Fibroblast of lung (primary cell): Measurements from ENCODE around the gene KRT7.

Experiments
- EZH2 ChIP-seq: IDR thresholded peaks from 2 replicates; pipeline ENCODE4 v1.5.1; 2012; ENCODE audit warnings: low read length, control low read depth, mild to moderate bottlenecking; ENCODE audit errors: missing control alignments
- TF ChIP-seq, protein P1 (sequence below), 2 donors: IDR thresholded peaks in 1 of 2; conservative IDR thresholded peaks in 1 of 2; 1 replicate in 1 of 2; 2 replicates in 1 of 2; pipeline ENCODE4 v1.5.1; 2011 to 2012; ENCODE audit warnings: low read length in 2 of 2, control low read depth in 1 of 2, inconsistent platforms in 1 of 2, low read depth in 1 of 2, mild to moderate bottlenecking in 1 of 2

DNA sequence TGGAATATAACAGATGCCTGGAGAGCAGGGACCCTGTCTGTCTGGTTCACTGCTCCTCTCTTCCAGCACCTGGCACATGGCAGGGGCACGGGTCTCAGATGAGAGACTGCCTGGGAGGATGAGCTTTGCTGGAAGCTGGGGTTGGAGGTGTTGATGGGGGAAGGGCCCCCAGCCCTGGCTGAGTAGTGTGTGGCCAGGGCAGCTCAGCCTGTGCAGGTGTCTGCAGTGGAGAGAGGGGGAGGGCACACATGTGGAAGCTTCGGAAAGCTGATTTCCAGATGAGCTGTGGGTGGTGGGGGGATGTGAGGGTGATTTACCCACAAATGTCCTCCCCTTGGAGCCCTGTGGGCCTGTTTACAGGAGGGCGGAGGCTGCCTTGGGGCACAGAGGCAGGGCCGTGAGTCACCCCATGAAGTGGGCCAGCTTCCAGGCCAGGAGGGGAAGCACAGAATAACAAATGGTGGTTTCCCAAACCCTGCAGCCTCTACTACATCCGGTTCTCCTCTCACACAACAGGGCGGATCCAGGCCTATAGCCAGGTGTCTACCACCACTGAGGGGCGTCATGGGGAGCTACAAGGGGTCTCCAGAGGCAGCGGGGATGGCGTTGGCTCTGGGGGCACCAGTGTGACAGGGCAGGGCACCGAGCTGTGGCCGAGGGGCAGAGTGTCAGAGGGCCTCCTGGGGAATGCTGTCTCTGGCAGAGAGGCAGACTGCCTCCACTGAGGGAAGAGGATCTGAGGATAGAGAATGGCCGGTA lies 11.0 kb downstream of the KRT7 start:
- TF ChIP-seq, protein P1, sequence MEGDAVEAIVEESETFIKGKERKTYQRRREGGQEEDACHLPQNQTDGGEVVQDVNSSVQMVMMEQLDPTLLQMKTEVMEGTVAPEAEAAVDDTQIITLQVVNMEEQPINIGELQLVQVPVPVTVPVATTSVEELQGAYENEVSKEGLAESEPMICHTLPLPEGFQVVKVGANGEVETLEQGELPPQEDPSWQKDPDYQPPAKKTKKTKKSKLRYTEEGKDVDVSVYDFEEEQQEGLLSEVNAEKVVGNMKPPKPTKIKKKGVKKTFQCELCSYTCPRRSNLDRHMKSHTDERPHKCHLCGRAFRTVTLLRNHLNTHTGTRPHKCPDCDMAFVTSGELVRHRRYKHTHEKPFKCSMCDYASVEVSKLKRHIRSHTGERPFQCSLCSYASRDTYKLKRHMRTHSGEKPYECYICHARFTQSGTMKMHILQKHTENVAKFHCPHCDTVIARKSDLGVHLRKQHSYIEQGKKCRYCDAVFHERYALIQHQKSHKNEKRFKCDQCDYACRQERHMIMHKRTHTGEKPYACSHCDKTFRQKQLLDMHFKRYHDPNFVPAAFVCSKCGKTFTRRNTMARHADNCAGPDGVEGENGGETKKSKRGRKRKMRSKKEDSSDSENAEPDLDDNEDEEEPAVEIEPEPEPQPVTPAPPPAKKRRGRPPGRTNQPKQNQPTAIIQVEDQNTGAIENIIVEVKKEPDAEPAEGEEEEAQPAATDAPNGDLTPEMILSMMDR (conservative IDR thresholded peaks at IDR 0.05 in 1 of 2, IDR thresholded peaks at IDR 0.05 in 1 of 2; ENCODE audit: low read depth in 1 of 2, low read length in 2 of 2), result no peak
- no peak for TF ChIP-seq EZH2
